ENCODE results near the gene ARMC6. TPM values are rescaled to one million over a fixed set of nuclear protein-coding genes. Genes with fewer than 3 reads are reported as not detected.
A peak's percentile ranks its signal among the peaks of the same experiment; 100 is the strongest.

The ARMC6 gene
- total RNA-seq, 6 experiments from 2014 or later: 19.3 to 64.8 (median 41.4) TPM

- Histone ChIP-seq H3K4me1 (peaks cover 0 to 59% (median 16%) of the 10 kb centered on the region in 4 donors), H3K9me3 (no peaks in the 10 kb centered on the region), H3K4me3 (no peak overlapping the region), H3K27ac (peak overlapping the region in 1 of 3 donors; percentile 18), H3K36me3 (peaks cover 0 to 15% (median 7%) of the 10 kb centered on the region in 4 donors), H3K27me3 (no peaks in the 10 kb centered on the region)
- TF ChIP-seq CTCF (IDR thresholded peaks at IDR 0.05) (no peak), POLR2A (IDR thresholded peaks at IDR 0.05) (no peak)
- 0% methylated on average over 1 of the region's 13 CpGs for WGBS (ENCODE audit: insufficient coverage, low coverage, low lambda C conversion rate, missing lambda C conversion rate)
- intact Hi-C loops (cut with DNase I): loop anchor here (10.0 kb wide), 1 partner anchor 57 kb away; no protein-coding TSS in a partner anchor
- DNase-seq (no peak), ATAC-seq (no peak)
Measured at GRCh38 chr19:19057317-19057716, 23.9 kb downstream of the ARMC6 start.

GRCh38 chr19:19057720-19058119, 24.3 kb downstream of the ARMC6 start:
- peak in 1 of 4 donors; percentile 14 for ATAC-seq
- H3K4me1 ChIP-seq: peaks cover 0 to 56% (median 18%) of the 10 kb centered on the region in 4 donors
- intact Hi-C loops (cut with DNase I): loop anchor here (10.0 kb wide), 1 partner anchor 57 kb away; no protein-coding TSS in a partner anchor

DNA sequence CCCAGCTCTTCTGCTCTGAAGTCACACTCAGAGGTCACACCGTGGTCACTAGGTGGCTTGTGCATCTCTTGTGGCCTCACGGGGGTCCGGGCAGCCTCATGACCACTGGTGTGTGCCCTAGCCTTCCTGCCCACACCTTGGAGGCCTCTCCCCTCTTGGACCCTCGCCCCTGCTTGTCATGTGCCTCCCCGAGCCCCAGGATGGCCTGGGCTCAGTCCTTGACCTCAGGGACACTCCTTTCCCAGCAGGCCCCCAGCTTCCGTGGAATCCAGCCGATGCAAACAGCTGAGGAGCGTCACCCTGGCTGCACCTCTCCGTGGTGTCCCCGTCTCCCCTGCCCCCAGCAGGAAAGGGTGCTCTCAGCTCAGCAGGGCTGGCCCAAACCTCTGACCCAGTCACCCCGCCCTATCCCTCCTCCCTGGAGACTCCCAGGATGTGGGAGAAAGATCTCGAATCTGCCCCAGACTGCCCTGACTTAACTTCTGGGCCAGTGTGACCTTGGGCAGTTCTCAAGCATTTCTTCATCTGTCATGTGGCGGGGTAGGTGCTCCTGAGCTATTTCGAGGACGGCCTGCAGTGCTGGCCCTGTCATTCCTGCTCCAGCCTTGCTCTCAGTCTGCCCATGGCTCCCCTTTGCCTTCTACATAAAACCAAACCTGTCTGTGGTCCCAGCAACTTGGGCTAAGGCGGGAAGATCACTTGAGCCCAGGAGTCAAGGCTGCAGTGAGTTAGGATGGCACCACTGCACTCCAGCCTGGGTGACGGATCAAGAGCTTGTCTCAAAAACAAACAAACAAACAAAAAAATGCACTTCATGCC, 25.8 kb downstream of the ARMC6 start:
- no peak overlapping the region for H3K4me3 ChIP-seq
- no peaks in the 10 kb centered on the region for H3K27me3 ChIP-seq
- WGBS (ENCODE audit: insufficient coverage, low coverage, low lambda C conversion rate, missing lambda C conversion rate): 47% methylated on average over 6 of the region's 17 CpGs
- H3K9me3 ChIP-seq: no peaks in the 10 kb centered on the region
- peaks cover 0 to 15% (median 7%) of the 10 kb centered on the region in 4 donors for H3K36me3 ChIP-seq
- DNase-seq (no peak), ATAC-seq (no peak)
- intact Hi-C loops (cut with DNase I): loop anchor here (10.0 kb wide), 1 partner anchor 56 kb away; no protein-coding TSS in a partner anchor
- TF ChIP-seq CTCF (IDR thresholded peaks at IDR 0.05) (no peak), POLR2A (IDR thresholded peaks at IDR 0.05) (no peak)
- H3K4me1 ChIP-seq: peaks cover 0 to 53% (median 19%) of the 10 kb centered on the region in 4 donors
- peak overlapping the region in 2 of 3 donors; percentile 58 to 65 for H3K27ac ChIP-seq

More at GRCh38 chr19:19057720-19058119, 24.3 kb downstream of the ARMC6 start:
- TF ChIP-seq CTCF (IDR thresholded peaks at IDR 0.05) (no peak), POLR2A (IDR thresholded peaks at IDR 0.05) (no peak)
- Histone ChIP-seq H3K27me3 (no peaks in the 10 kb centered on the region), H3K9me3 (no peaks in the 10 kb centered on the region), H3K36me3 (peaks cover 0 to 15% (median 7%) of the 10 kb centered on the region in 4 donors), H3K27ac (peak overlapping the region in 1 of 3 donors; percentile 18), H3K4me3 (no peak overlapping the region)
- WGBS (ENCODE audit: insufficient coverage, low coverage, low lambda C conversion rate, missing lambda C conversion rate): 70% methylated on average over 4 of the region's 7 CpGs
- DNase-seq: no peak

DNA sequence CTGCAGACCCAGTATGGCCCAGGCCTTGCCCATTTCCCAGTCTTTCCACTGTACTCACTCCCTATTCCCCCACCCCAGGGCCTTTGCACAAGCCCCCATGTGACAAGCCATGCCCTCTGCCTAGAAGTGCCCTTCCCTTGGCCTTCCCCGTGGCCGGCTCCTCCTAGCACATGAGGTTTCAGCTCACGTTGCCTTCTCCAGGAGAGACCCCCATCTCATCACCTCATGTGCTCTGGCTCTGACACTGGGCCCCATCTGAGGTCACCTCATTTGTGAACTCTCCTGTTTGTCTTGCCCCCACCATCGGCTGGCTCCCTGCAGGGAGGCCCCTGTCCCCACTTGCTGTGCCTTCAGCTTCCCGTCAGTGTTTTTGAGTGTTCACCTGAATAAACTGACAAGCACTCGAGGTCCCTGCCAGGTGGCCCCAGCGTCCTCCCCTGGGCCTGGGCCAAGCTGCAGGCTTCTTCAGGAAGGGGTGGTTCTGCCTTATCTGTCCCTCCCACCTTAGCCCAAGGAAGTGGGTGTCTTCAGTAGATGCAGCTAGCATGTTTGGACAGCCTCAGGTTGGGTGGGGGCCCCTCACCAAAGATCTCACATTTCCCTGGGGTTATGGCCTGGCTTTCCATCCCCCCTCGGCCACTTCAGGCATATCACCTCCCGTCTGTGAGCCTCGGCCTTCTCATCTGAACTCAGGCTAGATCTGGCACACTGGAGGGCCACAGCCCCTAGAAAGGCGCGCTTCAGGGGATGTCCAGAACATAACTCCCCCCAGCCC, 26.6 kb downstream of the ARMC6 start:
- Histone ChIP-seq H3K27ac (peak overlapping the region in 1 of 3 donors; percentile 65), H3K36me3 (peaks cover 0 to 10% (median 3%) of the 10 kb centered on the region in 4 donors)
- DNase-seq: no peak

More for the DNA sequence above, 26.6 kb downstream of the ARMC6 start:
- no peak overlapping the region for H3K4me3 ChIP-seq
- intact Hi-C loops (cut with DNase I): loop anchor here (10.0 kb wide), 1 partner anchor 55 kb away; no protein-coding TSS in a partner anchor
- H3K27me3 ChIP-seq: no peaks in the 10 kb centered on the region
- 45% methylated on average over 7 of the region's 12 CpGs for WGBS (ENCODE audit: insufficient coverage, low coverage, low lambda C conversion rate, missing lambda C conversion rate)
- H3K4me1 ChIP-seq: peaks cover 0 to 56% (median 15%) of the 10 kb centered on the region in 4 donors
- ATAC-seq: no peak
- H3K9me3 ChIP-seq: no peaks in the 10 kb centered on the region
- TF ChIP-seq POLR2A (IDR thresholded peaks at IDR 0.05) (no peak), CTCF (IDR thresholded peaks at IDR 0.05) (no peak)
